CD14-positive monocyte (primary cell): ENCODE measurements around the gene KRTAP3-1. TPM values are rescaled to one million over a fixed set of nuclear protein-coding genes. Genes with fewer than 3 reads are reported as not detected.

ENCODE experiments used
- DNase-seq, 3 donors: peaks; one replicate each; pipeline ENCODE4 v3.0.0-alpha.2; 2011 to 2022
- H2AFZ ChIP-seq: 2 replicates; pipeline ENCODE4 v1.6.0; 2012; ENCODE audit warnings: mild to moderate bottlenecking, low read depth, low read length, inconsistent platforms; ENCODE audit not compliant: insufficient read depth, poor library complexity, severe bottlenecking
- H3K27ac ChIP-seq, 2 donors: 1 replicate in 1 of 2; 2 replicates in 1 of 2; pipeline ENCODE4 v1.5.1; 2012 to 2013; ENCODE audit warnings: low read length in 2 of 2, control low read depth in 1 of 2, inconsistent platforms in 1 of 2, low read depth in 1 of 2, mild to moderate bottlenecking in 1 of 2
- H3K27me3 ChIP-seq, 2 donors: one replicate each; pipeline versions ENCODE4 v1.6.0 to v1.6.1; 2011 to 2013; ENCODE audit warnings: low read length in 2 of 2; ENCODE audit not compliant: control insufficient read depth in 2 of 2, insufficient read depth in 2 of 2
- H3K36me3 ChIP-seq, 2 donors: replicated peaks in 1 of 2; 1 replicate in 1 of 2; 2 replicates in 1 of 2; pipeline versions ENCODE4 v1.5.1 to v1.6.1; 2012 to 2013; ENCODE audit warnings: low read length in 2 of 2, control low read depth in 1 of 2, inconsistent platforms in 1 of 2, mild to moderate bottlenecking in 1 of 2; ENCODE audit not compliant: insufficient read depth in 2 of 2, control insufficient read depth in 1 of 2
- H3K4me1 ChIP-seq, 2 donors: 1 replicate in 1 of 2; 2 replicates in 1 of 2; pipeline versions ENCODE4 v1.5.1 to v1.6.1; 2012 to 2013; ENCODE audit warnings: low read length in 2 of 2, control low read depth in 1 of 2, inconsistent platforms in 1 of 2, mild to moderate bottlenecking in 1 of 2, moderate library complexity in 1 of 2; ENCODE audit not compliant: insufficient read depth in 2 of 2, control insufficient read depth in 1 of 2
- H3K4me2 ChIP-seq: replicated peaks from 2 replicates; pipeline ENCODE3; 2012; ENCODE audit warnings: low read length, moderate library complexity, mild to moderate bottlenecking; ENCODE audit not compliant: poor library complexity, severe bottlenecking; ENCODE audit errors: extremely low read depth
- H3K4me3 ChIP-seq, 3 experiments: fragments of 200-600 bp in 1 of 3; sonication (generic) in 1 of 3; replicated peaks in 1 of 3; 1 replicate in 2 of 3; 2 replicates in 1 of 3; pipeline ENCODE4 v1.5.1; 2011 to 2013; ENCODE audit warnings: low read length in 3 of 3, mild to moderate bottlenecking in 3 of 3, control low read depth in 2 of 3, low read depth in 2 of 3, inconsistent platforms in 1 of 3, moderate library complexity in 1 of 3
- H3K79me2 ChIP-seq: 2 replicates; pipeline ENCODE4 v1.6.0; 2012; ENCODE audit warnings: mild to moderate bottlenecking, control low read depth, inconsistent platforms, low read length, moderate library complexity; ENCODE audit not compliant: insufficient read depth
- H3K9ac ChIP-seq: 2 replicates; pipeline ENCODE4 v1.6.0; 2017; ENCODE audit warnings: low read length, mild to moderate bottlenecking; ENCODE audit not compliant: insufficient read depth, poor library complexity, severe bottlenecking
- H3K9me3 ChIP-seq, 2 donors: replicated peaks in 1 of 2; 1 replicate in 1 of 2; 2 replicates in 1 of 2; pipeline versions ENCODE4 v1.5.1 to v1.6.1; 2012 to 2013; ENCODE audit warnings: low read length in 2 of 2, control low read depth in 1 of 2; ENCODE audit not compliant: control insufficient read depth in 1 of 2, insufficient read depth in 1 of 2
- H4K20me1 ChIP-seq: 2 replicates; pipeline ENCODE4 v1.6.0; 2012; ENCODE audit warnings: mild to moderate bottlenecking, low read length, control low read depth, moderate library complexity; ENCODE audit not compliant: insufficient read depth
- H3K27ac Mint-ChIP-seq, 7 donors: one replicate each; pipeline ENCODE4 v1.8.0; 2020; ENCODE audit warnings: mild to moderate bottlenecking in 7 of 7, mixed read lengths in 7 of 7, moderate library complexity in 6 of 7, inconsistent platforms in 2 of 7
- H3K27me3 Mint-ChIP-seq, 3 donors: one replicate each; pipeline ENCODE4 v1.8.0; 2021 to 2022; ENCODE audit warnings: low read depth in 3 of 3, mild to moderate bottlenecking in 3 of 3, mixed read lengths in 3 of 3, moderate library complexity in 3 of 3, inconsistent platforms in 1 of 3
- H3K36me3 Mint-ChIP-seq, 2 donors: one replicate each; pipeline ENCODE4 v1.8.0; 2020; ENCODE audit warnings: mixed read lengths in 2 of 2, inconsistent platforms in 1 of 2, mild to moderate bottlenecking in 1 of 2
- H3K4me1 Mint-ChIP-seq: one replicate; pipeline ENCODE4 v1.8.0; 2020; ENCODE audit warnings: mild to moderate bottlenecking, mixed read lengths
- H3K4me3 Mint-ChIP-seq, 2 donors: one replicate each; pipeline ENCODE4 v1.8.0; 2020; ENCODE audit warnings: mild to moderate bottlenecking in 2 of 2, mixed read lengths in 2 of 2, moderate library complexity in 1 of 2
- H3K9me3 Mint-ChIP-seq, 7 donors: one replicate each; pipeline ENCODE4 v1.8.0; 2020 to 2022; ENCODE audit warnings: mixed read lengths in 7 of 7, mild to moderate bottlenecking in 6 of 7, moderate library complexity in 6 of 7, inconsistent platforms in 2 of 7
- CTCF ChIP-seq: fragments of 200-600 bp; IDR thresholded peaks from one replicate; pipeline ENCODE4 v1.8.0; 2022; ENCODE audit warnings: antibody characterized with exemption, mild to moderate bottlenecking
- WGBS: methylation state at CpG from one replicate; pipeline ENCODE4 v1.1.5; 2013; ENCODE audit warnings: missing lambda C conversion rate; ENCODE audit not compliant: insufficient coverage; 5-methylcytosine and 5-hydroxymethylcytosine counted together
- intact Hi-C, 2 donors: fragments of 100-400 bp; cut with micrococcal nuclease; formaldehyde crosslinking; loops; one replicate each; pipeline versions ENCODE4 v1.15.0 to v1.15.1; 2023
- polyA plus RNA-seq, 3 donors: library from polyadenylated mRNA; depleted of rRNA in 1 of 3; unstranded in 2 of 3; stranded (reverse) in 1 of 3; fragments of 300-500 nt in 2 of 3; fragments of >200 nt in 1 of 3; fragmentation: Illumina TruSeq in 2 of 3; gene quantifications; 1 replicate in 2 of 3; 2 replicates in 1 of 3; pipeline ENCODE4 v1.2.3, GENCODE V29; 2012 to 2021

KRTAP3-1 gene
- polyA plus RNA-seq, 3 donors: not detected

GRCh38 chr17:40967582-40967981, 41.3 kb downstream of the KRTAP3-1 start:
- Histone ChIP-seq H3K4me3 (no peak overlapping the region), H2AFZ (no peak overlapping the region), H3K4me1 (no peaks in the 10 kb centered on the region), H4K20me1 (no peaks in the 10 kb centered on the region), H3K36me3 (no peaks in the 10 kb centered on the region), H3K27me3 (no peaks in the 10 kb centered on the region), H3K9ac (no peak overlapping the region), H3K27ac (no peak overlapping the region), H3K4me2 (no peak overlapping the region), H3K79me2 (no peaks in the 10 kb centered on the region), H3K9me3 (peaks cover 4 to 5% of the 10 kb centered on the region in 2 donors)
- intact Hi-C loops: no loop called here
- no peak overlapping the region for H3K4me3 Mint-ChIP-seq
- H3K36me3 Mint-ChIP-seq: no peaks in the 10 kb centered on the region
- no peak overlapping the region for H3K27ac Mint-ChIP-seq
- H3K9me3 Mint-ChIP-seq: peaks cover 2 to 13% (median 4%) of the 10 kb centered on the region in 7 donors
- no peaks in the 10 kb centered on the region for H3K4me1 Mint-ChIP-seq
- H3K27me3 Mint-ChIP-seq: peaks cover 3 to 13% (median 3%) of the 10 kb centered on the region in 3 donors
- no peak for TF ChIP-seq CTCF
- no CpG with 5 or more reads among the region's 1 CpG for WGBS
- no peak for DNase-seq

GRCh38 chr17:40966848-40967247, 42.1 kb downstream of the KRTAP3-1 start, which contains the start of gene KRT39:
TSS of gene KRT39 (minus strand) at chr17:40966948. CDS start at chr17:40966856, 92 bp downstream.
- no peaks in the 10 kb centered on the region for H3K79me2 ChIP-seq
- Mint-ChIP-seq H3K27me3 (peaks cover 2 to 11% (median 3%) of the 10 kb centered on the region in 3 donors), H3K4me3 (no peak within 1 kb of the TSS), H3K4me1 (no peaks in the 10 kb centered on the region), H3K27ac (no peak within 1 kb of the TSS), H3K9me3 (peaks cover 2 to 13% (median 4%) of the 10 kb centered on the region in 7 donors), H3K36me3 (no peaks in the 10 kb centered on the region)
- peaks cover 4 to 5% of the 10 kb centered on the region in 2 donors for H3K9me3 ChIP-seq
- no peak for TF ChIP-seq CTCF
- DNase-seq: no peak
- no peak within 1 kb of the TSS for H3K4me2 ChIP-seq
- intact Hi-C loops: no loop called here
- H4K20me1 ChIP-seq: no peaks in the 10 kb centered on the region
- no peak within 1 kb of the TSS for H3K4me3 ChIP-seq
- H2AFZ ChIP-seq: no peak within 1 kb of the TSS
- no peaks in the 10 kb centered on the region for H3K36me3 ChIP-seq
- no peaks in the 10 kb centered on the region for H3K27me3 ChIP-seq
- no peaks in the 10 kb centered on the region for H3K4me1 ChIP-seq
- H3K9ac ChIP-seq: no peak within 1 kb of the TSS
- no CpG with 5 or more reads among the region's 1 CpG for WGBS
- no peak within 1 kb of the TSS for H3K27ac ChIP-seq
